Measurements from ENCODE around the gene CACNA1C.

- TF ChIP-seq CTCF (IDR thresholded peaks at IDR 0.05), result no peak
- no peak for TF ChIP-seq EZH2phosphoT487 (IDR thresholded peaks at IDR 0.05; ENCODE audit: borderline replicate concordance, low read depth)
- TF ChIP-seq YY1 (IDR thresholded peaks at IDR 0.05; ENCODE audit: low read depth), result no peak
- no peak for TF ChIP-seq MAX (IDR thresholded peaks at IDR 0.05; ENCODE audit: low read depth)
Observed at GRCh38 chr12:2190896-2191533, 138.2 kb downstream of the CACNA1C start.
